Fibroblast of skin of left biceps (primary cell): ENCODE results near the gene FAM110D.

Source experiments
- DNase-seq, 2 experiments: peaks; one replicate each; pipeline ENCODE4 v3.0.0-alpha.2; 2013; ENCODE audit warnings: low read depth in 2 of 2

FAM110D gene

DNA sequence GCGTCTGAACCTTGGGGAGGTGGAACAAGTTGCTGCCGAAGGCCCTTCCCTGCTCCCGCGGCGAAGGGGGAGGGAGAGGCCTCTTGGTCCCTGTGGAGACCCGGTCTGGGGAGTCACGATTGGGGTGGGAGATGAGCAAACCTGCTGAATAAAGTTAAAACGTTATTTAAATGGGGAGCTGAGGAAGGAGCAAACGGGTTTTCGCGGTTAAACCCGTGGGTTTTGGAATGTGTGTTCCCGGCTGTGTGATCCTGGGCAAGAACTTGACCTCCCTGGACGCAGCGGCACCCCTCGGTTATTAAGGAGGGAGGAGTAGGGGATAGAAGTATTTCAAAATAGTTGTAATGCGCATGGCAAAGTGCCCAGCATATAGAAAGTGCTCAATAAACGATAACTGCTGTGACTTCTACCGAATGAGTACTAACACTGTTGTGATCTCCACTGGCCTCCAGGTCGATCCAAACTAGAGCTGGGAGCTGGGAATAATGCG, 3.4 kb downstream of the FAM110D start:
- no peak for DNase-seq

DNA sequence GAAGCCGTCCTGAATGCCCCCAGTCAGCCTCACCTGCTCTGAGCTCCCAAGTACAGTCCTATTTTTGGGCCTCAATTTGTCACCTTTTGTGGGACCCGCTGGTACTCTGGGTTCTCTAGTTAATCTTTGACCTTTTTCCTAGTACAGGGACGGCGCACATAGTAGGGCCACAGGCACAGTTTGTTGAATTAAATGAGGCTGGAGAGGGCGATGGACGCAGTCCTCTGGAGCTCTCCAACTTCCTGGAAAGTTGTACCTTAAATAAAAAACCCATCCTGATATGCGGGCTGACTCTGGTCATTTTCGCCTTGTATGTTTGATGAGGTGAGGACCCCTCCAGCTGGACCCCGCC, 4.8 kb downstream of the FAM110D start:
- no peak for DNase-seq

- DNase-seq: no peak
These were observed 5.4 kb downstream of the FAM110D start for GRCh38 chr1:26164036-26164860.

- DNase-seq: no peak
These were observed 6.3 kb downstream of the FAM110D start for GRCh38 chr1:26164861-26165842.

DNA sequence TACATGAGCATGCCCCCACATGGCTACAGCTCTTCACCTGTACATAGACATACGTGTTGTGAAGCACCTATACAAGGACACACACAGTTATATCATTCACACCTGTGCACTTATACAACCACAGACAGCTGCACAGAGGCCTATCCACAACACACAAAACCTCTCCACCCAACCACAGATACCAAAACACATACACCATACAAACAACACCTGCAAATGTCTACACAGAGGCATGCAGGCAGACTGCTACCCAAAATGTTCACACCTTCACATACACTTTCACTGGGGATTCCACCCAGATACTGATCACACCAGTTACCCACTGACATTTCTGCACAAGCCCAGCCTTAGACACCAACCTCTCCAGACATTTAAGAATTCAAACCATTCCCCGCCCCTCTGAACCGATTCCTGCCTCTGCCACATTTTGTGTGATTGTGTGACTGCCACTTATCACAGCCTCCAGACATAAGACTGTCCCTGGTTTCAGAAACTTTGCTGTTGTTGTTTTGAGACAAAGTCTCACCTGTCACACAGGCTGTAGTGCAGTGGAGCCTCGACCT, 7.9 kb downstream of the FAM110D start:
- DNase-seq: no peak

- DNase-seq: no peak
These were observed 9.7 kb downstream of the FAM110D start, which contains the start of gene C1orf232 for GRCh38 chr1:26168410-26169197. Gene C1orf232, minus strand, starts transcription at chr1:26168963. Its CDS starts 464 bp downstream, at chr1:26168499.

DNA sequence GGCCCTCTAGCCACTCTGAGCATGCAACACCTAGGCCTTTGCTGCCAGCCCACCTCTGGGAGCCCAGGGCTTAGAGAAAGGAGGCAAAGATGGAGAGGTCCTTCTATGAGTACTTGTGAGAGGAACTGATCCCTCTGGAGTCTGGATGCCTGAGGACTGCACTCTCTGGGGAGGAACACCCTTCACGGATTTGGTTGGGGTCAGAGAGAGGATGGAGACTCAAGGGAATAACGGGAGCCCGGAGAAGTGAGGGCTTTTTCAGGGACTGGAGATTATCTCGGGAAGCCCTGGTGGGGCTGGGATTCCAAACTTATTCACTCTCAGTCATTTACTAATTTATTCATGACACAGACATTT, 10.3 kb downstream of the FAM110D start:
- no peak for DNase-seq

- peak; percentile 60 to 63 for DNase-seq
These were observed 11.0 kb downstream of the FAM110D start, which contains the start of gene ZNF593 for GRCh38 chr1:26169669-26170471. Gene ZNF593, plus strand, starts transcription at chr1:26169908. Its CDS starts 76 bp downstream, at chr1:26169984.

GRCh38 chr1:26170472-26170821, 11.6 kb downstream of the FAM110D start:
- DNase-seq: no peak

GRCh38 chr1:26171084-26172072, 12.5 kb downstream of the FAM110D start, which contains the start of gene ZNF593OS:
Gene ZNF593OS, minus strand, starts transcription at chr1:26171832. Its CDS starts 171 bp downstream, at chr1:26171661.
- DNase-seq: no peak

DNA sequence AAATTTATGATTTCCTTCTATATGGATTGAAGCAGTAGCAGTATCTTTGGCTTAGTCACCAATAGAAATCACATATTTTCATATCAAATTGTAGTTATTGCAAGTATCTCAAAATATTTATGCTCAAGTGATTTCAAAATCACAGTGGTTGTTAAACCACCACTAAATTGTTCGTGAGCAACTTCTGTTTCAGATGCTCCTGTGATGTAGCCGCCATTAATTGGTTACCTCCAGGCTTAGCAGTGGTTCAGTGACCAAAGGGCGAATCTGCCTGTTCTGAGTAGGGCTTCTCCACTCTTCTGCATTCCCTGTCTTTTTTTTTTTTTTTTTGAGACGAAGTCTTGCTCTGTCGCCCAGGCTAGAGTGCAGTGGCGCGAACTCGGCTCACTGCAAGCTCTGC, 16.5 kb downstream of the FAM110D start:
- DNase-seq: no peak

- DNase-seq: no peak
These were observed 18.4 kb downstream of the FAM110D start, which contains the start of gene CNKSR1 for GRCh38 chr1:26177182-26177684. Gene CNKSR1, plus strand, starts transcription at chr1:26177491. Its CDS starts 57 bp downstream, at chr1:26177548.

- no peak for DNase-seq
These were observed 21.2 kb downstream of the FAM110D start for GRCh38 chr1:26180010-26180506.

GRCh38 chr1:26181586-26182382, 22.9 kb downstream of the FAM110D start:
- no peak for DNase-seq

GRCh38 chr1:26182383-26182696, 23.5 kb downstream of the FAM110D start:
- no peak for DNase-seq

DNA sequence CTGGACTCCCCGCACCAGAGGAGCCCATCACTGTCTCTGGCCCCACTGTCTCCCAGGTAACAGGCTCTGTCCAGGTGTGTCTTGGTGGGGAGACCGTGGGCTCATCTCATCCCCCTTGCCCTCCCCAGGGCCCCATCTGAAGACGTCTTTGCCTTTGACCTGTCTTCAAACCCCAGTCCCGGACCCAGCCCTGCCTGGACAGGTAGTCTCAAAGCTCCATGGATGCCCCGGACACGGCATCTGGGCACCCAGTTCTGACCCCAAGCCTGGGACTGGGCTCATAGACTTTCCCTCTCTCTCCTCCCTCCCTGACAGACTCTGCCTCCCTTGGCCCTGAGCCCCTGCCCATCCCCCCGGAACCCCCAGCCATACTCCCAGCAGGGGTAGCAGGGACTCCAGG, 25.2 kb downstream of the FAM110D start:
- no peak for DNase-seq

- no peak for DNase-seq
These were observed 26.0 kb downstream of the FAM110D start for GRCh38 chr1:26184883-26185282.

DNA sequence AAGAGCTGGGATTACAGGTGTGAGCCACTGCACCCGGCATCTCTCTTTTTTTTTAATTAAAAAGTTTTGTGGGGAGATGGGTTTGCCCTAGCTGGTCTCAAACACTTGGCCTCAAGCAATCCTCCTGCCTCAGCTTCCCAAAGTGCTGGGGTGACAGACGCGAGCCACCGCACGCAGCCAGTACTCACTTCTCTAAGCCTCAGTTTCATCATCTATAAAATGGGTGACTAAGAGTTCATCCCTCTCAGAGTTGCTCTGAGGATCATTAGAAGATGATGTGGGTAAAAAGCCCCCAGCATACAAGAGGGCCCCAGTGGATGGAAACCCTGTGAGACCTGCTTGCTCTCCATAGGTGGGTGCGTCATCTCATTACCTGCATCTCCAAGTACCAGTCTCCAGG, 29.0 kb downstream of the FAM110D start:
- DNase-seq: no peak
